B cell (primary cell): ENCODE results near the gene PRKAB1.

Experiments
- CTCF ChIP-seq: fragments of 200-600 bp; IDR thresholded peaks from one replicate; pipeline ENCODE4 v1.8.0; 2022; ENCODE audit warnings: antibody characterized with exemption, mild to moderate bottlenecking
- EZH2 ChIP-seq: IDR thresholded peaks from 2 replicates; pipeline ENCODE4 v1.6.1; 2012; ENCODE audit warnings: borderline replicate concordance, low read depth, mild to moderate bottlenecking, moderate library complexity, low read length; ENCODE audit not compliant: insufficient read depth, poor library complexity, severe bottlenecking

- TF ChIP-seq CTCF (no peak), EZH2 (no peak)
Observed at GRCh38 chr12:119627019-119627643, 40.8 kb upstream of the PRKAB1 start.
